DND-41 (cell line): ENCODE measurements around the gene CDHR1.

ENCODE experiments used
- ATAC-seq: fragments of 200-7000 bp; cut with Tn5 transposase; 3 replicates; pipeline ENCODE4 v1.9.1; 2021; ENCODE audit warnings: low read depth; ENCODE audit not compliant: insufficient read depth
- DNase-seq: peaks from one replicate; pipeline ENCODE4 v3.0.0-alpha.2; 2020
- H2AFZ ChIP-seq: 2 replicates; pipeline ENCODE4 v1.6.0; 2012; ENCODE audit warnings: low read depth, low read length
- H3K27ac ChIP-seq: 2 replicates; pipeline ENCODE4 v1.5.1; 2012; ENCODE audit warnings: low read length, inconsistent platforms
- H3K27me3 ChIP-seq: fragments of 200-600 bp; sonication (generic); 2 replicates; pipeline ENCODE4 v1.6.0; 2012; ENCODE audit warnings: low read length, mild to moderate bottlenecking, inconsistent platforms; ENCODE audit not compliant: insufficient read depth, poor library complexity
- H3K36me3 ChIP-seq: 2 replicates; pipeline ENCODE4 v1.5.1; 2012; ENCODE audit warnings: low read length, inconsistent platforms; ENCODE audit not compliant: insufficient read depth
- H3K4me1 ChIP-seq: 2 replicates; pipeline ENCODE4 v1.5.1; 2012; ENCODE audit warnings: mild to moderate bottlenecking, low read length; ENCODE audit not compliant: insufficient read depth
- H3K4me2 ChIP-seq: 2 replicates; pipeline ENCODE4 v1.6.0; 2012; ENCODE audit warnings: mild to moderate bottlenecking, moderate library complexity, low read length, inconsistent platforms; ENCODE audit not compliant: insufficient read depth
- H3K4me3 ChIP-seq, 2 experiments: fragments of 200-600 bp in 1 of 2; shearing (Covaris generic) in 1 of 2; 2 replicates each; pipeline ENCODE4 v1.5.1; 2012 to 2016; ENCODE audit warnings: inconsistent platforms in 2 of 2, low read length in 2 of 2, mild to moderate bottlenecking in 2 of 2, low read depth in 1 of 2, moderate library complexity in 1 of 2
- H3K79me2 ChIP-seq: 2 replicates; pipeline ENCODE4 v1.6.0; 2012; ENCODE audit warnings: low read length, inconsistent platforms; ENCODE audit not compliant: insufficient read depth
- H3K9ac ChIP-seq: 2 replicates; pipeline ENCODE4 v1.6.0; 2012; ENCODE audit warnings: low read depth, mild to moderate bottlenecking, inconsistent platforms, low read length, moderate library complexity
- H3K9me3 ChIP-seq: 2 replicates; pipeline ENCODE4 v1.5.1; 2012; ENCODE audit warnings: low read length, moderate library complexity, mild to moderate bottlenecking, inconsistent platforms; ENCODE audit not compliant: insufficient read depth, severe bottlenecking
- H4K20me1 ChIP-seq: 2 replicates; pipeline ENCODE4 v1.6.0; 2012; ENCODE audit warnings: low read length; ENCODE audit not compliant: insufficient read depth
- EZH2 ChIP-seq: IDR thresholded peaks from 3 replicates; pipeline ENCODE4 v1.6.1; 2012; ENCODE audit warnings: borderline replicate concordance, low read depth, mild to moderate bottlenecking, moderate library complexity, low read length, inconsistent platforms; ENCODE audit not compliant: severe bottlenecking
- TF ChIP-seq, protein P1 (sequence below): IDR thresholded peaks from 2 replicates; pipeline ENCODE4 v1.5.1; 2012; ENCODE audit warnings: borderline replicate concordance, low read length, moderate library complexity, mild to moderate bottlenecking; ENCODE audit not compliant: poor library complexity, severe bottlenecking; ENCODE audit errors: extremely low read depth

CDHR1 gene

DNA sequence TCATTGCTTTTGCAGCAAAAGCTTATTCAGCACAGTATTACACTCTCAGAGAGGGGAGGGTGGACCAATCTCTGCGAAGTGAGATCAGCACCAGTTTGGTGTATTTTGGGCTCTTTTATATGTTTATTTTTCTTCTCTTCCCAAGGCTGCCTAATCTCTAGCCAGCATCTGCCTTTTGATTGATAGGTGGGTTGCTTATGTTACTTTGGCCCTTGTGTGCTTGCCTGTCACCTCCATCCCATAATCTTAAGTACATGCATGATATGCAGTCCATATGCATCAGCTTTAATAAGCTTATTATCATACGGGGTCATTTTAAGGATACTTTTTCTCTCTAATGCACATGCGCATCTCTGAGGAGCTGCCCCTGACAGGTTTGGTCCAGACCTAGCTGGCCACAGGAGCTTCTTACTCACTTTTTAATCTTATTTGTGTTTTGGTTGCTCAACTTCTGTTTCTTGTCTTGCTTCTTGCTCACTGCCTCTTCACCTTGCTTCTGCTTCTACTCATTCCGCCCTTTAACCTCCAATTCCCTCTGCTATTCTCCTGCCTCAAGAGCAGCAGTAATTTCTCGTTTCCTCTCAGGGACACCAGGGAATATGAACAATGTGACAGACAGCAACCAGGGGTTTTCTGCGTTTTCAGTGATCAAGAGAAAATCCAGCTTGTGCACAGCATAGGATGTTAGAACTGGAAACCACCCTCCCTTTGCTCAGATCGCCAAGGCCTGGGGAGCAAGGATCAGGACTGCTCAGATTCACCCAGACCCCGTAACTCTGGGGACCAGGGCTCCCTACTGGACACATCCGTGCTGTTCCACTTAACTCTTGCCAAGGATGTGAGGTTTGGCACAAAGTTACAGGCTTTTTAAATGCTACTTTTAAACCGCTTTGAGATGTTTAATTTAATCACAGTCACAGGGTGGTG, 60.5 kb downstream of the CDHR1 start:
- no peaks in the 10 kb centered on the region for H3K79me2 ChIP-seq
- H3K27me3 ChIP-seq: no peaks in the 10 kb centered on the region
- no peaks in the 10 kb centered on the region for H4K20me1 ChIP-seq
- no peak overlapping the region for H3K4me3 ChIP-seq
- H3K9me3 ChIP-seq: no peaks in the 10 kb centered on the region
- H3K36me3 ChIP-seq: no peaks in the 10 kb centered on the region
- H2AFZ ChIP-seq: no peak overlapping the region
- no peaks in the 10 kb centered on the region for H3K4me1 ChIP-seq
- TF ChIP-seq EZH2: no peak
- TF ChIP-seq, protein P1, sequence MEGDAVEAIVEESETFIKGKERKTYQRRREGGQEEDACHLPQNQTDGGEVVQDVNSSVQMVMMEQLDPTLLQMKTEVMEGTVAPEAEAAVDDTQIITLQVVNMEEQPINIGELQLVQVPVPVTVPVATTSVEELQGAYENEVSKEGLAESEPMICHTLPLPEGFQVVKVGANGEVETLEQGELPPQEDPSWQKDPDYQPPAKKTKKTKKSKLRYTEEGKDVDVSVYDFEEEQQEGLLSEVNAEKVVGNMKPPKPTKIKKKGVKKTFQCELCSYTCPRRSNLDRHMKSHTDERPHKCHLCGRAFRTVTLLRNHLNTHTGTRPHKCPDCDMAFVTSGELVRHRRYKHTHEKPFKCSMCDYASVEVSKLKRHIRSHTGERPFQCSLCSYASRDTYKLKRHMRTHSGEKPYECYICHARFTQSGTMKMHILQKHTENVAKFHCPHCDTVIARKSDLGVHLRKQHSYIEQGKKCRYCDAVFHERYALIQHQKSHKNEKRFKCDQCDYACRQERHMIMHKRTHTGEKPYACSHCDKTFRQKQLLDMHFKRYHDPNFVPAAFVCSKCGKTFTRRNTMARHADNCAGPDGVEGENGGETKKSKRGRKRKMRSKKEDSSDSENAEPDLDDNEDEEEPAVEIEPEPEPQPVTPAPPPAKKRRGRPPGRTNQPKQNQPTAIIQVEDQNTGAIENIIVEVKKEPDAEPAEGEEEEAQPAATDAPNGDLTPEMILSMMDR: no peak
- DNase-seq: no peak
- H3K9ac ChIP-seq: no peak overlapping the region
- no peak overlapping the region for H3K4me2 ChIP-seq
- H3K27ac ChIP-seq: no peak overlapping the region
- no peak for ATAC-seq

- TF ChIP-seq EZH2: no peak
- TF ChIP-seq, protein P1: peak; percentile 19
Observed at GRCh38 chr10:84256510-84257342, 62.4 kb downstream of the CDHR1 start.

GRCh38 chr10:84257343-84258020, 63.1 kb downstream of the CDHR1 start:
- Histone ChIP-seq H3K79me2 (no peaks in the 10 kb centered on the region), H2AFZ (no peak overlapping the region)
- TF ChIP-seq, protein P1: no peak
- no peak for TF ChIP-seq EZH2

More at GRCh38 chr10:84256510-84257342, 62.4 kb downstream of the CDHR1 start:
- Histone ChIP-seq H3K4me2 (no peak overlapping the region), H3K79me2 (no peaks in the 10 kb centered on the region), H2AFZ (no peak overlapping the region), H3K9ac (no peak overlapping the region), H4K20me1 (no peaks in the 10 kb centered on the region), H3K36me3 (no peaks in the 10 kb centered on the region), H3K9me3 (no peaks in the 10 kb centered on the region), H3K27me3 (no peaks in the 10 kb centered on the region), H3K4me3 (no peak overlapping the region), H3K27ac (no peak overlapping the region), H3K4me1 (no peaks in the 10 kb centered on the region)
- ATAC-seq: no peak
- DNase-seq: no peak

More at GRCh38 chr10:84257343-84258020, 63.1 kb downstream of the CDHR1 start:
- H3K27ac ChIP-seq: no peak overlapping the region
- no peaks in the 10 kb centered on the region for H3K27me3 ChIP-seq
- H3K9me3 ChIP-seq: no peaks in the 10 kb centered on the region
- H3K4me2 ChIP-seq: no peak overlapping the region
- no peaks in the 10 kb centered on the region for H3K4me1 ChIP-seq
- ATAC-seq (no peak), DNase-seq (no peak)
- H4K20me1 ChIP-seq: no peaks in the 10 kb centered on the region
- H3K9ac ChIP-seq: no peak overlapping the region
- H3K4me3 ChIP-seq: no peak overlapping the region
- no peaks in the 10 kb centered on the region for H3K36me3 ChIP-seq
